ENCODE measurements around the gene ALAS1.

GRCh38 chr3:52216585-52217408 is 18.8 kb downstream of the ALAS1 start:
- TF ChIP-seq CTCF (conservative IDR thresholded peaks at IDR 0.05 in 1 of 2, IDR thresholded peaks at IDR 0.05 in 1 of 2; ENCODE audit: extremely low read depth in 1 of 2, insufficient read depth in 1 of 2, low read depth in 1 of 2, low read length in 2 of 2) (no peak), EZH2 (IDR thresholded peaks at IDR 0.05; ENCODE audit: borderline replicate concordance, low read length) (no peak)
